ENCODE results near the gene PACS1. TPM values are rescaled to one million over a fixed set of nuclear protein-coding genes. Genes with fewer than 3 reads are reported as not detected.

PACS1 gene
- total RNA-seq, 1 donor from 2014 or later = 138 TPM

DNA sequence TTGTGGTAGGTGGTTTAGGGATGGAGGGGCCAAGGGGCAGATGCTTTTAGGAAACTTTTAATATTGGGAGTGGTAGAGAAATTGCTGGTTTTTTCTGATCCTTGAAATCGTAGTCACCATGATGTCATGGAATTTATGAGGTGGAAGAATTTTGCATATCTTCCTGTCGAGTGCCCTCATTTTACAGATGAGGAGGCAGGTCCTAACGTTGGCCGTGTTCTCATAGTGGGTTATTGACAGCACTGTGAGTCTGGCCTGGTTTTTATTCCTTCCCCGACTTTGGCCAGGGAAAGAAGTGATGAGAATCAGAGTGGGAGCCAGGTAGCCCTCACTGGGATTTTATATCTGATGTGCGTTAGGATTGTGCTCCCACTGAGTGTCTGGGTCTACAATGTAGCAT, 8.8 kb upstream of the PACS1 start:
- H3K4me3 ChIP-seq = no peak overlapping the region
- no peak for DNase-seq (ENCODE audit: low spot score in 2 of 2)
- intact Hi-C loops (cut with DNase I) = no loop called here
- H3K4me1 ChIP-seq = no peaks in the 10 kb centered on the region
- TF ChIP-seq, protein P1, sequence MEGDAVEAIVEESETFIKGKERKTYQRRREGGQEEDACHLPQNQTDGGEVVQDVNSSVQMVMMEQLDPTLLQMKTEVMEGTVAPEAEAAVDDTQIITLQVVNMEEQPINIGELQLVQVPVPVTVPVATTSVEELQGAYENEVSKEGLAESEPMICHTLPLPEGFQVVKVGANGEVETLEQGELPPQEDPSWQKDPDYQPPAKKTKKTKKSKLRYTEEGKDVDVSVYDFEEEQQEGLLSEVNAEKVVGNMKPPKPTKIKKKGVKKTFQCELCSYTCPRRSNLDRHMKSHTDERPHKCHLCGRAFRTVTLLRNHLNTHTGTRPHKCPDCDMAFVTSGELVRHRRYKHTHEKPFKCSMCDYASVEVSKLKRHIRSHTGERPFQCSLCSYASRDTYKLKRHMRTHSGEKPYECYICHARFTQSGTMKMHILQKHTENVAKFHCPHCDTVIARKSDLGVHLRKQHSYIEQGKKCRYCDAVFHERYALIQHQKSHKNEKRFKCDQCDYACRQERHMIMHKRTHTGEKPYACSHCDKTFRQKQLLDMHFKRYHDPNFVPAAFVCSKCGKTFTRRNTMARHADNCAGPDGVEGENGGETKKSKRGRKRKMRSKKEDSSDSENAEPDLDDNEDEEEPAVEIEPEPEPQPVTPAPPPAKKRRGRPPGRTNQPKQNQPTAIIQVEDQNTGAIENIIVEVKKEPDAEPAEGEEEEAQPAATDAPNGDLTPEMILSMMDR (IDR thresholded peaks at IDR 0.05) = no peak
- no peak overlapping the region for H3K27ac ChIP-seq
- peaks cover 86 to 92% of the 10 kb centered on the region in 2 donors for H3K36me3 ChIP-seq
- no peaks in the 10 kb centered on the region for H3K27me3 ChIP-seq
- no peaks in the 10 kb centered on the region for H3K9me3 ChIP-seq

GRCh38 chr11:66062408-66062807, 7.7 kb upstream of the PACS1 start:
- no peak overlapping the region for H3K4me3 ChIP-seq
- H3K36me3 ChIP-seq = peaks cover 85 to 92% of the 10 kb centered on the region in 2 donors
- no peak overlapping the region for H3K27ac ChIP-seq
- intact Hi-C loops (cut with DNase I) = no loop called here
- H3K9me3 ChIP-seq = no peaks in the 10 kb centered on the region
- TF ChIP-seq, protein P1 (IDR thresholded peaks at IDR 0.05) = no peak
- DNase-seq (ENCODE audit: low spot score in 2 of 2) = no peak
- H3K27me3 ChIP-seq = no peaks in the 10 kb centered on the region
- no peaks in the 10 kb centered on the region for H3K4me1 ChIP-seq

DNA sequence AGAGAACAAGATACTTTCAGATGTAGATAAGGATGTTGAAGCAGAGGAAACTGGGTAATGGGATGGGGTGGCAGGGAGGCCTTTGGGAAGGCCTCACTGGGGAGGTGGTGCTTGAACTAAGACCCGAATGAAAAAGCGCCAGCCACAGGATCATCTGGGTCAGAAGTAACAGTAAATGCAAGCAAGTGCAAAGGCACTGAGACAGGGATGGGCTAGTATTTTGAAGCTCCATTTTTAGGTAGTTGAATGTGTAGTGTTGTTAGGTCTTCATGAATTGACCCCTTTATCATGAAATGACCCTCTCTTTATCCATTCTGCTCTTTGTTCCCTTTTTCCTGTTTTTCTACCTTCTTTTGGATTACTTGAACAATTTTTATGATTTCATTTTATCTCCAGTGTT, 6.2 kb upstream of the PACS1 start:
- TF ChIP-seq, protein P1 (IDR thresholded peaks at IDR 0.05) = no peak
- intact Hi-C loops (cut with DNase I) = no loop called here

DNA sequence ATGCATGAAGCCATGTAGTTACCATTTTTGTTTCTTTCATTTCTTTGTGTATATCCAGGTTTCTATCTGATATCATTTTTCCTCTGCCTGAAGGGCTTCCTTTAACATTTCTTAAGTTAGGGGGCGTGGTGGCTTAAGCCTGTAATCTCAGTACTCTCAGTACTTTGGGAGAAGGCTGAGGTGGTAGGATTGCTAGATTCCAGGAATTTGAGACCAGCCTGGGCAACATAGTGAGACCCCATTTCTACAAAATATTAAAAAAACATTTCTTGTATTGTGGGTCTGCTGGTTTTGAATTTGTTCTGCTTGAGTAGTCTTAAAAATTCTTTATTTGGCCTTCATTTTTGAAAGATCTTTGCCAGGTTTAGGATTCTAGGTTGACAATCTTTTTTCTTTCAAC, 5.5 kb upstream of the PACS1 start:
- DNase-seq (ENCODE audit: low spot score in 2 of 2) = no peak
- Histone ChIP-seq H3K27me3 (no peaks in the 10 kb centered on the region), H3K27ac (no peak overlapping the region), H3K4me3 (no peak overlapping the region), H3K36me3 (peaks cover 71 to 79% of the 10 kb centered on the region in 2 donors), H3K4me1 (peaks cover 0 to 13% of the 10 kb centered on the region in 2 donors), H3K9me3 (no peaks in the 10 kb centered on the region)
- intact Hi-C loops (cut with DNase I) = no loop called here
- TF ChIP-seq, protein P1 (IDR thresholded peaks at IDR 0.05) = no peak

More for the DNA sequence above, 6.2 kb upstream of the PACS1 start:
- Histone ChIP-seq H3K9me3 (no peaks in the 10 kb centered on the region), H3K4me1 (peaks cover 0 to 6% of the 10 kb centered on the region in 2 donors), H3K36me3 (peaks cover 78 to 86% of the 10 kb centered on the region in 2 donors), H3K27ac (no peak overlapping the region), H3K4me3 (no peak overlapping the region), H3K27me3 (no peaks in the 10 kb centered on the region)
- no peak for DNase-seq (ENCODE audit: low spot score in 2 of 2)

DNA sequence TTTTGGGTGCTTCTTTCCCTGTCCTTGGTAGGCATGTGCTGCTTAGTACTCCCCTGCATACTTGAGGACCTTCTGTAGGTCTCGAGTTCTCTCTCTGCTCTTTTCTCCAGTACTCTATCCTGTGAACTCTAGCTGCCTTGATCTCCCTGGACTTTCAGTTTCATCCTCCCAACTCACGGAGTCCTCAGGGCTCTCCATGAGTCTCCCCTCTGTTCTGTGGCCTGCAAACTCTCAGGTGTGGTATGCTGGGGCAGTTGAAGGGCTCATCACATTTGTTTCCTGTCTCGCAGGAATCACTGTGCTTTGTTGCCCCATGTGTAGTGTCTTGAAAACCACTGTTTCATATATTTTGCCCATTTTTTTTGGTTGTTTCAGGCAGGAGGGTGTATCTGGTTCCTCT, 3.3 kb upstream of the PACS1 start:
- Histone ChIP-seq H3K27ac (no peak overlapping the region), H3K36me3 (peaks cover 49 to 57% of the 10 kb centered on the region in 2 donors), H3K27me3 (no peaks in the 10 kb centered on the region), H3K9me3 (no peaks in the 10 kb centered on the region), H3K4me1 (peaks cover 4 to 19% of the 10 kb centered on the region in 2 donors), H3K4me3 (no peak overlapping the region)
- intact Hi-C loops (cut with DNase I) = loop anchor here (5.0 kb wide), 1 partner anchor 179 kb away; the partner anchor contains the start of gene FIBP
- TF ChIP-seq, protein P1 (IDR thresholded peaks at IDR 0.05) = no peak
- DNase-seq (ENCODE audit: low spot score in 2 of 2) = no peak

- H3K4me3 ChIP-seq = no peak overlapping the region
- no peaks in the 10 kb centered on the region for H3K9me3 ChIP-seq
- H3K27ac ChIP-seq = peak overlapping the region; percentile 97
- intact Hi-C loops (cut with DNase I) = loop anchor here (5.0 kb wide), 1 partner anchor 180 kb away; the partner anchor contains the start of gene FIBP
- peaks cover 4 to 22% of the 10 kb centered on the region in 2 donors for H3K4me1 ChIP-seq
- TF ChIP-seq, protein P1 (IDR thresholded peaks at IDR 0.05) = no peak
- peaks cover 43 to 50% of the 10 kb centered on the region in 2 donors for H3K36me3 ChIP-seq
- H3K27me3 ChIP-seq = no peaks in the 10 kb centered on the region
- DNase-seq (ENCODE audit: low spot score in 2 of 2) = no peak
These were observed 2.4 kb upstream of the PACS1 start for GRCh38 chr11:66067640-66068039.
